DMS114 treated with DMSO at 0.1 percent for 48 hours (cell line): Measurements from ENCODE around the gene ZNF469.

Experiments
- DNase-seq: peaks from one replicate; lab custom pipeline; 2025; ENCODE audit not compliant: unreplicated experiment; lab: John Stamatoyannopoulos, UW

The ZNF469 gene

GRCh38 chr16:88382491-88383400 is at the start of gene ZNF469:
ZNF469 (plus strand) TSS chr16:88382959; CDS start chr16:88427471, 44,512 bp downstream.
- DNase-seq = no peak

DNA sequence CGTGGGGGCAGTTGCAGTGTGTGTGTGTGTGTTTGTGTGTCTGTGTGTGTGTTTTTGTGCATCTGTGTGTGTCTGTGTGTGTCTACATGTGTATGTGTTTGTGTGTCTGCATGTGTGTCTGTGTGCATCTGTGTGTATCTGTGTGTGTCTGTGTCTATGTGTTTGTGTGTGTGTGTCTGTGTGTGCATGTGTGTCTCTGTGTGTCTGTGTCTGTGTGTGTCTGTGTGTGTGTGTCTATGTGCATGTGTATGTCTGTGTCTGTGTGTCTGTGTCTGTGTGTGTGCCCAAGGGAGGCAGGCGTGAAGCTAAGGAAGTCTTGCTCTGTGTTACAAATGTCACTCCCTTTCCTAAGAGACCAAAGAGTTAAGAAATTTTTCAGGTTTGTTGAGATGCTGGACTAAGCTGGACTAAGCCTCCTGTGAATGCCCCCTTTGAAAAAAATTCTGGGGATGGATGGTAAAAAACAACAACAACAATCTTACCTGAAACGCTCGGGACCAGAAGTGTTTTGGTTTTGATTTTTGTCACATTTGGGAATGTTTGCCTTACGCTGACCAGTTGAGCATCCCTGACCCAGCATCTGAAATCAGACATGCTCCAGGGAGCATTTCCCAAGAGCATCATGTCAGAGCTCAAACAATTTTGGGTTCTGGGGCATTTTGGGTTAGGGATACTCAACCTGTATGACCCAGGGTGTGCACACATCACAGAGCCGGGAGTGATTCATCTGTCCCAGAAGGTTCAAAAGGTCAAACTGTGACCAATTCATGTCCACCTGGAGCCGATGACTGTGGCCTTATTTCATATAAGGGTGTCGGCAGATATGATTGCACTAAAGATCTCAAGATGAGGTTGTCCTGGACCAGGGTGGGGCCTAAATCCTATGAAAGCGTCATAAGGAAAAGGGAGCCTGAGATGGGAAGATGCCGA is 48.6 kb upstream of the ZNF469 start:
- DNase-seq = no peak

GRCh38 chr16:88334778-88335720 is 47.7 kb upstream of the ZNF469 start:
- no peak for DNase-seq

DNA sequence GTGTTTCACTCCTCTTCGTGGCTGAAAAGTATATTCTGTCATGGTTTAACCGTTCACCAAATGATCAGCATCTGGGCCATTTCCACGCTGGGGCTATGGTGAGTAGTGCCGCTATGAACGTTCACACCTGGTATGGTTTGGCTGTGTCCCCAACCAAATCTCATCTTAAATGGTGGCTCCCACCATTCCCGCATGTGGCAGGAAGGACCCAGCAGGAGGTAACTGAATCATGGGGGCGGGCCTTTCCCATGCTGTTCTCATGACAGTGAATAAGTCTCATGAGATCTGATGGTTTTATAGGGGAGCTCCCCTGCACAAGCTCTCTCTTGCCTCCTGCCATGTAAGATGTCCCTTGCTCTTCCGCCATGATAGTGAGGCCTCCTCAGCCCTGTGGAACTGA is 45.7 kb upstream of the ZNF469 start:
- DNase-seq = no peak

GRCh38 chr16:88337538-88337937 is 45.2 kb upstream of the ZNF469 start:
- DNase-seq = no peak

DNA sequence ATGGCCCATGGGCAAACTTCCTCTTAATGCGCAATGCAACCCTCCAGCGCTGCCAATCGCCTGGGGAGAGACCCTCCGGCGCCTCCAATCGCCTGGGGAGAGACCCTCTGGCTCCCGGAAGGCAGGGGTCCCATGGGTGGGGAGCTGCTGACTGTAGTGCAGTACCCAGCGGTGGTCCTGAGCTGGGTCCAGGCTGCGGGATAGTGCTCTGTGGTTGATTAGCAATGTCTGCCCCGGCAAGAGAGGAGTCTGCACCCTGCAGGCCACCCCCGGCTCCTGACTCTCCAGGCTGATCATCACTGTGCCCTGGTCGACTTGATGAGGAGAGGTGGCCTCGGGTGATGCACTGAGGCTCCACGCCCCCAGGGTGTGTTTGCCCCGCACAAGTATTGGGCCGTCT is 44.6 kb upstream of the ZNF469 start:
- DNase-seq = no peak

GRCh38 chr16:88338896-88339295 is 43.9 kb upstream of the ZNF469 start:
- no peak for DNase-seq

DNA sequence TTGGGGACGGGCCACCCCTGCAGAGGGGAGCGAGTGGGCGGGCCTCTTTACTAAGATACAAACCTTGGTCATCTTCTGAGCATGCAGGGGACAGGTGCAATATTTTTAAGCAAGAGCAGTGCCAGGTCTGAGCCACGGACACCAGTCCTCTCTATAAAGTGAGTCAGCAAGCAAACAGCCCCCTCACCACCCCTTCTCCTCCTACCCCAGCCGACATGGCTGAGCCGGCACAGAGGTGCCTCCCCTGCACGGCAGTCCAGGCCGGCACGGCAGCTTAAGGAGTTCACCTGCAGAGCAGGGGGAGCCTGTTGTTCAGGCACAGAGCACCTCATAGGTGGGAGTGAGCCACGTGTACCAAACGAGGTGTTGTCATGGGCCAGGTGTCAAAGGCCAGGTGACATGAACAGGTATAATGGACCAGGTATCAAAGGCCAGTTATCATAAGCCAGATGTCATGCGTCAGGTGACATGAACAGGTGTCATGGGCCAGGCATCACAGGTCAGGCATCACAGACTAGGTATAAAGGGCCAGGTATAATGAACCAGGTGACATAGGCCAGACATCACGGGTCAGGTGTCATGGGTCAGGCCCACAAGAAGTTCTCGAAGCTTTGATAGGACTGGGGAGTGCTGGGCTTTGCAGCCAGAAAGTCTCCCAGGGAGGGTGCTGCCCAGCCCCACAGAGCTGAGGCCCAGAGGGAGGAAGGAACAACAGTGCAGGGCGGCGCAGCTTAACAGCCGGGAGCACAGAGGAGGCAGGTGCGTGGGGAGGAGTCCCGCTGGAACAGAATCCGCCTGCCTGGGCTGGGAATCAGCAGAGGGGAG is 42.6 kb upstream of the ZNF469 start:
- no peak for DNase-seq

DNA sequence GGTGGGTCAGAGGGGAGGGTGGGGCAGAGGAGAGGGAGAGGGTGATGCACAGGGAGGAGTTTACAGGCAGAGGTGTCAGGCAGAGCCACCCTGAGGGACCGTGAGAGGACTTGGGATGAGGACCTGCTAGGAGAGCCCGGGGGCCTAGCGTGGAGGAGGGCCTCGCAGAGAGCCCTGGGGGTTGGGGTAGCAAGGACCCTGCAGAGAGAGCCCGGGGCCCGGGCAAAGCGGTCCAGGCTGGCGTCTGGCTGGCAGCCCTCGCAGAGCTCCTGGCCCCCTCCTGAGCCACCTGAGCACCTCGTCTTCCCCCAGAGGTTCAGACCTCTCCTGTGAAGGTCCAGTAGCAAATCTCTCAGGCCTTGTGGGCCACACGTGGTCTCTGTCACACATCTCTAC is 42.0 kb upstream of the ZNF469 start:
- DNase-seq = no peak

DNA sequence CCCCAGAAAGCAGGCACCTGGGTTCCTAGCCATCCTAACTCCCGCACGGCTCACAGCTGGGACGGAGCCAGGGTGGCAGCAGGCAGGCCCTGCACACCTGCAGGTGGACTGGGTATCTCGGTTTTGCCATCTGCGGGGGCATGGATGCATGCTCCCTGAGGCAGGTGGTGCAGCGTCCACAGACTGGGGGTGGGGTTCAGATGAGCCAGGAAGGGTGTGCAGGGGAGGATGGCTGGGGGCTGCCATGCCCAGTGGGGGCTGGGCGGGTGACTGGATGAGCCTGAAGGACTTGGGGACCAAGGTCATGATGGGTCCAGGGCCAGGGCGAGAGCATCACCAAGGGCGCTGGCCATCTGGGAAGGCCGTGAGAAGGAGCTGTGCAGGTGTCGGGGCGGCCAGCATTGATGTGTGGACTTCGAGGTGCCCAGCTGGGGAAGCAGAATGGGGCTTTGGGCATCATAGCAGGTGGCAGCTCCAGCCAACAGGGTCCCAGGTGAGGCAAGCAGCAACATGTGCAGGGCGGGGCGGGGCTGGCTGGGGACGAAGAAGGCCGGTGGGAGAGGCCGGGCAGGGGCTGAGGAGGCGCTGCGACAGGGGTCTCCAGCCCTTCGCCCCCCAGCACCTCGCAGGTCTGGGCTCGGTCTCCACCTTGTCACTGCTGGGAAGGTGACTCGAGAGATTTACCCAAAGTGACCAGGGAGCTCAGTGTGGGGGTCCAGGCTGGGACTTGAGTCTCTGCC is 41.0 kb upstream of the ZNF469 start:
- no peak for DNase-seq

- no peak for DNase-seq
Measured at GRCh38 chr16:88342491-88342890, 40.3 kb upstream of the ZNF469 start.

DNA sequence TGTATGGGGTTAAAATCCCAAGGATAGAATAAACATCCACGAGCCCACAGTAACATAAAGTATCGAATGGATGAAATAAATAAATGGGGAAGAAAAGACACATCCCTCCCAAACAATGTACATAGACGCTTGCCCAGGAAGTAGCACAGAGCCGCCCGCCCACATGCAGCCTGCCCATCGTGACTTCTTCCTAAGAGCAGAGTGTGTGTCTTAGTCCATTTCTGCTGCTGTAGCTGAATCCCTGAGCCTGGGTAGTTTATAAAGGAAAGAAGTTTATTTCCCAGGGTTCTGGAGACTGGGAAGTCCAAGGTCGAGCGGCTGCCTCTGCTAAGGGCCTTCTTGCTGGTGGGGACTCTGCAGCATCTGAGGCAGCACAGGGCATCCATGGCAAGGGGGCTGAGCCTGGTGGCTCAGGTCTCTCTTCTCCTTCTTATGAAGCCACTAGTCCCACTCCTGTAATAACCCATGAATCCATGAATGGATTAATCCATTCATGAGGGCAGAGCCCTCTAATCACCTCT is 39.4 kb upstream of the ZNF469 start:
- DNase-seq = no peak

- no peak for DNase-seq
Measured at GRCh38 chr16:88344411-88345030, 38.2 kb upstream of the ZNF469 start.

GRCh38 chr16:88345031-88345720 is 37.6 kb upstream of the ZNF469 start:
- no peak for DNase-seq

- DNase-seq = no peak
Measured at GRCh38 chr16:88345721-88346560, 36.8 kb upstream of the ZNF469 start.

- DNase-seq = no peak
Measured at GRCh38 chr16:88346680-88347505, 35.9 kb upstream of the ZNF469 start.
